Lower lobe of right lung (tissue), 2 donors: ENCODE measurements around the gene KIF16B. TPM values are rescaled to one million over a fixed set of nuclear protein-coding genes. Genes with fewer than 3 reads are reported as not detected.
"Not testable (repeated sequence)": the region's sequence is repeated elsewhere in the genome, so short reads cannot be mapped to it uniquely, and the experiment has no call there.

ENCODE experiments used
- ATAC-seq, 2 donors: fragments of 200-7000 bp; cut with Tn5 transposase; one replicate each; pipeline ENCODE4 v1.9.1; 2020 to 2022; ENCODE audit warnings: mild to moderate bottlenecking in 2 of 2, moderate library complexity in 2 of 2
- DNase-seq: peaks from one replicate; pipeline ENCODE4 v3.0.0-alpha.2; 2020
- H3K27ac ChIP-seq: fragments of 200-600 bp; one replicate; pipeline ENCODE4 v1.8.0; 2022
- H3K27me3 ChIP-seq: fragments of 200-600 bp; one replicate; pipeline ENCODE4 v1.8.0; 2022; ENCODE audit warnings: low read depth
- H3K36me3 ChIP-seq: fragments of 200-600 bp; one replicate; pipeline ENCODE4 v1.8.0; 2022; ENCODE audit warnings: mild to moderate bottlenecking
- H3K4me1 ChIP-seq: fragments of 200-600 bp; one replicate; pipeline ENCODE4 v1.8.0; 2022
- H3K4me3 ChIP-seq: fragments of 200-600 bp; one replicate; pipeline ENCODE4 v1.8.0; 2022; ENCODE audit warnings: mild to moderate bottlenecking
- H3K9me3 ChIP-seq: fragments of 200-600 bp; one replicate; pipeline ENCODE4 v1.8.0; 2022
- intact Hi-C: fragments of 100-400 bp; cut with DNase I; formaldehyde crosslinking; loops from one replicate; pipeline ENCODE4 v1.11.0; 2022
- total RNA-seq: library from RNA; stranded (reverse); fragmentation: NEBNext Ultra II Directional; extraction: Animal tissue kit (Norgen Biotek cat#: 25700); gene quantifications from one replicate; pipeline ENCODE4 v1.2.1, GENCODE V29; 2021
- TF ChIP-seq, protein P1 (sequence below): fragments of 200-600 bp; IDR thresholded peaks from one replicate; pipeline ENCODE4 v1.8.0; 2022; ENCODE audit warnings: antibody characterized with exemption, mild to moderate bottlenecking
- donor health status: DM: no; HTN: yes; CAD: no; lungs with severe emphysema.

The KIF16B gene
- total RNA-seq, 1 donor from 2014 or later = 25.1 TPM

DNA sequence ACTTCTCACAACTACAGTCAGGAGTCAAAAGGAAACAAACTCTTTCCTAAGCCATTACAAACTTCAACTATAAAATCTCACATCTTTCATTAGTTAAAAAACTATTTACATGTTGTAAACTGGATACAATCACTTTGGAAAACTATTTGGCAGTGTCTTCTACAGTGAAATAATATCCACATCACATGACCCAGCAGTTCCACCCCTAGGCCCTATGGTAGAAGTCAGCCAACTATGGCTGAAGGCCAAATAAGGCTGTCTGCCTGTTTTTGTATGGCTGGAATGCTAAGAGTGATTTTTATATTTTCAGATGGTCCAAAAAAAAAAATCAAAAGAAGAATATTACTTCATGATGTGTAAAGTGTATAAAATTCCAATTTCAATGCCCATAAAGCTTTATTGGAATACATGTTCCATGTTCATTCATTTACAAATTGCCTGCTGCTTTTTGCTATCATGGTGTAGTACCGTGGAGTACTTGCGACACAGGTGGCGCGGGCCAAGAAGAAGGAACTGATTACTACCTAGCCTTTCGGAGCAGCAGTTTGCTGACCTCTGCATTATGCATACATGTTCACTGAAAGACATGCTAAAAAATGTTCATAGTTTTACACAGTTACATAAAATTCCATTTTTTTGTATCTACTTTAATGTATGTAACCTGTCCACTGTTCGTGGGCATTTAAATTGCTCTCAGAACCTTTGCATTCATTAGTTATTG lies 129.0 kb downstream of the KIF16B start:
- H3K9me3 ChIP-seq = no peaks in the 10 kb centered on the region
- no peaks in the 10 kb centered on the region for H3K4me1 ChIP-seq
- H3K4me3 ChIP-seq = no peak overlapping the region
- ATAC-seq = peak in 1 of 2 donors; percentile 46
- intact Hi-C loops = no loop called here
- no peak overlapping the region for H3K27ac ChIP-seq
- TF ChIP-seq, protein P1, sequence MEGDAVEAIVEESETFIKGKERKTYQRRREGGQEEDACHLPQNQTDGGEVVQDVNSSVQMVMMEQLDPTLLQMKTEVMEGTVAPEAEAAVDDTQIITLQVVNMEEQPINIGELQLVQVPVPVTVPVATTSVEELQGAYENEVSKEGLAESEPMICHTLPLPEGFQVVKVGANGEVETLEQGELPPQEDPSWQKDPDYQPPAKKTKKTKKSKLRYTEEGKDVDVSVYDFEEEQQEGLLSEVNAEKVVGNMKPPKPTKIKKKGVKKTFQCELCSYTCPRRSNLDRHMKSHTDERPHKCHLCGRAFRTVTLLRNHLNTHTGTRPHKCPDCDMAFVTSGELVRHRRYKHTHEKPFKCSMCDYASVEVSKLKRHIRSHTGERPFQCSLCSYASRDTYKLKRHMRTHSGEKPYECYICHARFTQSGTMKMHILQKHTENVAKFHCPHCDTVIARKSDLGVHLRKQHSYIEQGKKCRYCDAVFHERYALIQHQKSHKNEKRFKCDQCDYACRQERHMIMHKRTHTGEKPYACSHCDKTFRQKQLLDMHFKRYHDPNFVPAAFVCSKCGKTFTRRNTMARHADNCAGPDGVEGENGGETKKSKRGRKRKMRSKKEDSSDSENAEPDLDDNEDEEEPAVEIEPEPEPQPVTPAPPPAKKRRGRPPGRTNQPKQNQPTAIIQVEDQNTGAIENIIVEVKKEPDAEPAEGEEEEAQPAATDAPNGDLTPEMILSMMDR = no peak
- DNase-seq = no peak
- H3K36me3 ChIP-seq = no peaks in the 10 kb centered on the region
- H3K27me3 ChIP-seq = no peaks in the 10 kb centered on the region

DNA sequence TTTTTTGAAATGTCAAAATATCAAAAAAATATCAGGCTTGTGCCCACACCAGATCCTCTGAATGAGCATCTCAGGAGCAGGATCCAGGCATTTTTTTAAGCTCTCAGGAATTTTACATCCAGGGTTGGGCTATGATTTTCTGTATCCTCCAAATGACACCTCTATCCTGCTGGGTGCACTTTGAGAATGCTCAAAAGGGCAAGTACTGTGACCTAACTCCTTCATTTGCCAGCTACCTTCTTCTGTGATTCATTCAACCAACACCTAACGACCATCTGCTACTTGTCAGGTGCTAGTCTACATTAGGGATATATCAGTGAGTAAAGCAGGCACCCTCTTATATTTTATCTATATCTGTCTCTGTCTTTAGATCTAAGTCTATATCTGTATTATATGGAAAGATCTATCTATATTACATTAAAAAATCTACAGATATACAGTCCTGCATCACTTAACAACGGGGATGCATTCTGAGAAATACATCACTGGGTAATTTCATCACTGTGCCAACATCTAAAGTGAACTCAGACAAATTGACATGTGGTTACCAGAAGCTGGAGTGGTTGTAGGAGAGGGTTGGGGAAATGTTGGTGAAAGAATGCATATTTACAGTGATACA lies 131.6 kb downstream of the KIF16B start:
- Histone ChIP-seq H3K4me3 (no peak overlapping the region), H3K36me3 (no peaks in the 10 kb centered on the region), H3K4me1 (no peaks in the 10 kb centered on the region), H3K27ac (no peak overlapping the region), H3K27me3 (no peaks in the 10 kb centered on the region), H3K9me3 (no peaks in the 10 kb centered on the region)
- ATAC-seq (no peak), DNase-seq (no peak)
- TF ChIP-seq, protein P1 = no peak
- intact Hi-C loops = no loop called here

DNA sequence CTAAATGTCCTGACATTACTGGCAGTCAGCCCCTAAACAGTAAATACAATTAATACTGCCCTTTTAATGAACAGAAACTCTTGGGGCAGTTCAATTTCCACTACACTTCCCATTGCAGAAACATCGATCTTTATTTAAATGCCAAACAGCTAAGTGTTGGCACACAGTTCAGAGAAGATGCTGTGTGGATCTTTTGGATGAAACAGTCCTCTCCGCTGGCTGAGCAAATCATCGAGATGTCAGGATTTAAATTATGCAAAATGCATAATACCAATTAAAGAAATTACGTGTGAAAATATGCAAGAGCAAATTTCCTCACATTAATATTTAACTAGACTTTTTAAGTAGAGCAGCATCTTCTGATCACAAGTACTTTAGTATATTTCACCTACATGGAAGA lies 132.6 kb downstream of the KIF16B start:
- Histone ChIP-seq H3K36me3 (no peaks in the 10 kb centered on the region), H3K27ac (no peak overlapping the region), H3K27me3 (no peaks in the 10 kb centered on the region), H3K9me3 (no peaks in the 10 kb centered on the region), H3K4me1 (no peaks in the 10 kb centered on the region), H3K4me3 (no peak overlapping the region)
- no peak for ATAC-seq
- intact Hi-C loops = no loop called here
- no peak for DNase-seq
- TF ChIP-seq, protein P1 = no peak

DNA sequence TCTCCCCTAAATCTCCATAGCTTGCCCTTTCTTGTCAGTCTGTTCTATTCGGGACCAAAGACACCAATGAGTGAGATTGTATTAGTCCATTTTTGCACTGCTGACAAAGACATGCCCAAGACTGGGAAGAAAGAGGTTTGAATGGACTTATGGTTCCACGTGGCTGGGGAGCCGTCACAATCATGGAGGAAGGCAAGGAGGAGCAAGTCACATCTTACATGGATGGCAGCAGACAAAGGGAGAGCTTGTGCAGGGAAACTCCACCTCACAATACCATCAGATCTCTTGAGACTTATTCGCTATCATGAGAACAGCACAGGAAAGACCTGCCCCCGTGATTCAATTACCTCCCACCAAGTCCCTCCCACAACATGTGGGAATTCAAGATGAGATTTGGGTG lies 133.7 kb downstream of the KIF16B start:
- intact Hi-C loops, DNase-seq, ATAC-seq: not testable (repeated sequence)

DNA sequence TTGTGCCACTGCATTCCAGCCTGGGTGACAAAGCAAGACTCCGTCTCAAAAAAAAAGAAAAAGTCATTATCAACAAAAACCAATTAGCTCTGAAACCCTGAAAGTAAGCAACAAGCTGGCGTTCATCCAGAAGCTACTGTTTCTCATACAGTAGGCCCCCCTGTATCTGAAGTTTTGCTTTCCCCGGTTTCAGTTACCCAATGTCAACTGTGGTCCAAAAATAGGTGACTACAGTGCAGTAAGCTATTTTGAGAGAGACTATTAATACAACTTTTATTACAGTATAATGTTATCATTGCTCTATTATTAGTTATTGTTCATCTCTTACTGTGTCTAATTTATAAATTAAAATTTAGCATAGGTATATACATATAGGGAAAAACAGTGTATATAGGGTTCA lies 135.1 kb downstream of the KIF16B start:
- Histone ChIP-seq H3K27ac (no peak overlapping the region), H3K27me3 (no peaks in the 10 kb centered on the region), H3K4me3 (no peak overlapping the region), H3K4me1 (no peaks in the 10 kb centered on the region), H3K9me3 (no peaks in the 10 kb centered on the region), H3K36me3 (no peaks in the 10 kb centered on the region)
- ATAC-seq (no peak), DNase-seq (no peak)
- TF ChIP-seq, protein P1 = no peak
- intact Hi-C loops = no loop called here

More for the DNA sequence above, 133.7 kb downstream of the KIF16B start:
- H3K4me3 ChIP-seq, H3K4me1 ChIP-seq, H3K36me3 ChIP-seq, H3K9me3 ChIP-seq, H3K27me3 ChIP-seq, H3K27ac ChIP-seq: not testable (repeated sequence)

DNA sequence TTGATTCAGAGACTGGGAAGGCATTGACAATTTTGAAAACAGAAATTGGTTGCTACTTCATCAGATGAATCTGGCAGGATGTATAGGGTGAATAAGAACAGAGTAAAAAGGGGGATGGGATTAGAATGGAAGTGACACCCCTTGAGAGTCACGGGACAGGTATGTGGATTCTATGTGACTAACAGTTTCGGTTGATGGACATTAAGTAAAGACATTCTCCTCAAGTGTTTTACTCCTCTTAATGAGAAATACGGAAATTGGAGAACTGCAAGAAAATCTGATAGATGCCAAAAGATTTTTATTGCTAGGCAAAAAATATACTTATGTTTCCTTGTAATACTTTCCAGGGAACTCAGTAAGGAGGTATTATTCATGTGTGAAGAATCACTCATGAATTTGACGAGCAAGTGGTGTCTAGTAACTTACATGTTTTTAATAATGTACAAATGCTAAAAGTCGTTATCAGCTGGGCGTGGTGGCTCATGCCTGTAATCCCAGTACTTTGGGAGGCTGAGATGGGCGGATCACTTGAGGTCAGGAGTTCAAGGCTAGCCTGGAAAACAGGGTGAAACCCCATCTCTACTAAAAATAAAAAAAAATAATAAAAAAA lies 135.8 kb downstream of the KIF16B start:
- no peaks in the 10 kb centered on the region for H3K9me3 ChIP-seq
- TF ChIP-seq, protein P1 = no peak
- H3K4me3 ChIP-seq = no peak overlapping the region
- no peak for DNase-seq
- H3K36me3 ChIP-seq = no peaks in the 10 kb centered on the region
- no peak overlapping the region for H3K27ac ChIP-seq
- no peak for ATAC-seq
- H3K27me3 ChIP-seq = no peaks in the 10 kb centered on the region
- no peaks in the 10 kb centered on the region for H3K4me1 ChIP-seq
- intact Hi-C loops = no loop called here
